Smooth muscle cell of the brain vasculature (primary cell): ENCODE measurements around the gene NFKB1.
"Not testable (repeated sequence)": the region's sequence is repeated elsewhere in the genome, so short reads cannot be mapped to it uniquely, and the experiment has no call there.

Source experiments
- DNase-seq: peaks from one replicate; pipeline ENCODE4 v3.0.0-alpha.2; 2012; ENCODE audit warnings: low read depth, low spot score

The NFKB1 gene

DNA sequence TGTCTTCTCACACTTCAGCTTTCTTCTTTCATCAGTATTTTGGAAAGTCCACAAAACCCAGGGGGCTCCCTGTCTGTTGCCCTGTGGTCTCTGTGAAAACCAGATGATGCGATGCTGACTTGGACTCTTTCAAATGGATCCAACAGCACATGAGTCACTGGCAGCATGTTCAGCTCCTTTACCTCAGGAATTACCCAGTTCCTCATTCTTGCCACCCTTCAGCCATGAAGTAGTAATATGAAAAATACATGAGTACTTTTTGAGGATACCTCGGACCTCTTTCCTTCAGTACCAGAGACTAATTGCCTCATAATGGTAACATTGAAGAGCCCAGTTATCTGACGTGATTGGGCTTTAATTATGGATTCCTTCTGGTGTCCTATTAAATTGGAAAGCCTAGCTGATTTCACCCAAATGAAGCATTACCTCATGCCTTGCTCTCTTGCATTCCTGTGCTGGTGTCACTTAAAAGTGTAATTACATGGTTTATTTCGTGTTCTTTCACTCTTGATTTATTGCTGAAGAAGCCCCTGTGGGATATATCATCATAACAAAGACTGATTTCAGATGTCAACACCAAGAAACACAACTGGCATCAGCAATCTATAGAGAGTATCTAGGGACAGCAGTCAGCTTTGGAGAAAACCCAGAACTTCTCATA lies 63.4 kb downstream of the NFKB1 start:
- DNase-seq, result no peak

GRCh38 chr4:102565696-102566095 lies 64.5 kb downstream of the NFKB1 start:
- DNase-seq, result no peak

DNA sequence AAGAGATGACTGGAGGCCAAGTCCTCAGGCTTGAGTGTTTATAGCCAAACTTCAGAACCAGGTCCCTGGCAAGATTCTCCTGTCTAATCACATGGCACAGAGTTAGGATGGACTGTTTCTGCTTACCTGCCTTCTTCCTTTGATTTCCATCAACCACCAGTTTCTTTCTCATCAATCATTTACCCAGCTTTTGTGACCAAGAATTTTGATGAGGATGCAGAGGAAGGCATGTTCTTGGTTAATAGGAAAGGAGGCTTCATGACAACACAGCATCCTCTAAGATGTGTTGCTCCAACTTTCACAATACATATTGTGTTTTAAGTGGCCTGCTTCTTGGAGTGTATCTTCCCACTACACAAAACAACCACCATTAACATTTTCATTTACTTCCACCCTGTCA lies 65.3 kb downstream of the NFKB1 start:
- no peak for DNase-seq

DNA sequence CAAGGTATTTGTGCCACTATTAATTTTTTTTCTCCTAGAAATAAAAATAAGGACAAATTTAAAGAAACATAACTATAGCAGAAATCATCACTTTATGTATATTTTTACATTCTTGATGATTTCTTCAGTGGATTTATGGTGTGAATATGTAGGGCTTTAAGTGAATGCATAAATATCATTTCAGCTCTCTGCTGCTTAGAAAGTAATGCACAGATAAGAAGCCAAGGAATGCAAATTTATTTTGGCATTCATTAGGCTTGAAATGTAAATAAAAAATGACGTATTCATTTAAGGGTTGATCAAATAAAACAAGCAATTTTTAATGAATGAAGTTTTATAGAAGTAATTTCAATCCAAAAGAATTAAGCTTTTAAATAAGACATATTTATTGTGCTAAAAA lies 66.3 kb downstream of the NFKB1 start:
- no peak for DNase-seq

GRCh38 chr4:102569200-102569599 lies 68.0 kb downstream of the NFKB1 start:
- DNase-seq, result no peak

GRCh38 chr4:102570211-102570610 lies 69.1 kb downstream of the NFKB1 start:
- not testable (repeated sequence) for DNase-seq

- no peak for DNase-seq
Measured at GRCh38 chr4:102572452-102572851, 71.3 kb downstream of the NFKB1 start.

GRCh38 chr4:102574317-102574716 lies 73.2 kb downstream of the NFKB1 start:
- DNase-seq, result peak; percentile 47

GRCh38 chr4:102575369-102576129 lies 74.4 kb downstream of the NFKB1 start:
- no peak for DNase-seq

DNA sequence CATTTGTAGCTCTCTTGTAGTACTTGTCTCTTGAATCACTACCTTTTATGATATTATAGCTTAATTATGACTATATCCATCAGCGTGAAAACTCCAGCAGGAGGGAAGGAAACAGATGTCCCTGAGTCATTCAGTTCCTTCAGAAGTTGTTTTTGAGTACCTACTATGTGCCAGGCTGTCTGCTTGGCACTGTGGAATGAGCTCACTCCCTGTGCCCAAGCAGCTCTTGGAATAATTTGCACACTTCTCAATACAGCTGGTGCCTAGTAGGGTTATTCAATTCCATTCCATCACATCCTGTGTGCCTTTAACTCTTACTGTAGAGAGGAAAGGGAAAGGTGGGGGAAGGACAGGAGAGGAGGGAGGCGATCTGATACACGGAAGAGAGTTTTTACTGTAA lies 77.1 kb downstream of the NFKB1 start:
- DNase-seq, result no peak

GRCh38 chr4:102578819-102579218 lies 77.7 kb downstream of the NFKB1 start:
- no peak for DNase-seq

DNA sequence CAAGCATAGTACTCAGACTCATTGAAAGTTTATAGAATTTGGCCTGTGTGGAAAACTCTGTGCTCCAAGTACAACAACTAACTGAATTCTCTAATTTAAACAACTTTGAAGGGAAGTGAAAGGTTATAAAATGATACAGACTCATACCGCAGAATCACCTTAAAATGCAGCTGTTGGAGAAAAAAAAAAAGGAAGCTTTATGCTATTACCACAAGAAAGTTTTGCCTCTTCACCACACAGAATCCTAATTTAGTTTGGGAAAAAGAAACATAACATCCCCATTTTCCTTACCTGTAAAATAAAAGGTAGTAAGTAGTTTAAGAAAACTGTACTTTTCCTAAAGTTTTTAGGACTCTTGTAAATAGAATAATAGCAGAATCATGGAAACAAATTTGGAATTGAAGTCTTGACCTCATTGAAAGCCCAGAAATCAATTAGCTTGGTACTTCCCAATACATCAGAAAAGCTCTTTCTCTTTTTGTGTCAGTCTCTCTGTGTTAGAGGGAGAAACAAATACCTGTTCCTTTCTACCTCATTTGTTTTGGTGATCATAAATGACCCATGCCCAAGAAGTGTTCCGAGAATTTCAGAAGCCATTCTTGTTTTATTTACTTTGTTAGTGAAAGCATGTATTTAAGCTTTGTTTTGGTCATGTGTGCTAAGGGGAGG lies 78.8 kb downstream of the NFKB1 start:
- DNase-seq, result no peak

DNA sequence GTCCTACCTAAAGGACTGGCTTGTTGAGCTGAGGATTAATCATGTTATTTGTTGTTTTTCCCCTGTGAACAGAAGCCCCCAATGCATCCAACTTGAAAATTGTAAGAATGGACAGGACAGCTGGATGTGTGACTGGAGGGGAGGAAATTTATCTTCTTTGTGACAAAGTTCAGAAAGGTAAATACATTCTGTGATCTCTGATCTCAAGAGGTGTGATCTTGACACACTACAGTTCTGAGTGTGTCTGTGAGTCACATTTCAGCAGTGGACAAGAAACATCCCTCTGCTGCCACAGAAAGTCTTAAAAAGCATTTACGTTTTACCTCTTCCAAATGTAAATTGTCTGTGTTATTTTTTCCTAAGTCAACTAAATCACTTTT lies 79.3 kb downstream of the NFKB1 start:
- DNase-seq, result no peak

GRCh38 chr4:102584091-102584490 lies 82.9 kb downstream of the NFKB1 start:
- DNase-seq, result no peak

- no peak for DNase-seq
Measured at GRCh38 chr4:102585329-102585728, 84.2 kb downstream of the NFKB1 start.

- no peak for DNase-seq
Measured at GRCh38 chr4:102586002-102586643, 85.0 kb downstream of the NFKB1 start.

DNA sequence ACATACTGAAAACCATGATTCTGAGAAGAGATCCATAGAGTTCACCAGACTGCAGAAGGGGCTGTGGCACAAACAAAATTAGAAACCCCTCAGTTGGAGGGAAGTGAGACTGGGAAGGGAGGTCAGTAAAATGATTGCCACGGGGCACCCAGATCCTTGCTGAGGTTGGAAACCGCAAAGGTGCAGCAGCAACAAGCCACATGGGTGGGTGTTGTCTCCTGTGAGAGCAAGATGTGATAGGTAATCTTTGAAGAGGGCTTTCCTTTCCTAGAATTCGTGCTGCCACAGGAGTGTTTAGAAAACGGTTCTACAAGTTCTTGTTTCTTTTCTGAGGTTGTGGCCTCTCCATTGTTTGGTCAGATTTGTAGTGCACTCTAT lies 85.5 kb downstream of the NFKB1 start:
- DNase-seq, result no peak

- DNase-seq, result no peak
Measured at GRCh38 chr4:102589743-102590142, 88.6 kb downstream of the NFKB1 start.

DNA sequence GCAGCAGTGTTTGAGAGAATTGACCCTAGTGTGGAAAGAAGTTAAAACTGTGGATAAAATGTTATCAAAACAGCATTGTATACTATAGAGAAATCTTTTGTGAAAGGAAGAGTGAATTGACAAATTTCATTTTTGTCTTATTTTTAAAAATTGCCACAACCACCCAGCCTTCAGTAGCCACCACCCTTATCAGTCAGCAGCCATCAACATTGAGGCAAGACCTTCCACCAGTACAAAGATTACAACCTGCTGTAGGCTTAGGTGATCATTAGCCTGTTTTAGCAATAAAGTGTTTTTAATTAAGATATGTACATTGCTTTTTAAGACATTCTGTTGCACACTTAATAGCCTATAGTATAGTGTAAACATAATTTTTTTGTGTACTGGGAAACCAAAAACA lies 91.1 kb downstream of the NFKB1 start:
- DNase-seq, result no peak

DNA sequence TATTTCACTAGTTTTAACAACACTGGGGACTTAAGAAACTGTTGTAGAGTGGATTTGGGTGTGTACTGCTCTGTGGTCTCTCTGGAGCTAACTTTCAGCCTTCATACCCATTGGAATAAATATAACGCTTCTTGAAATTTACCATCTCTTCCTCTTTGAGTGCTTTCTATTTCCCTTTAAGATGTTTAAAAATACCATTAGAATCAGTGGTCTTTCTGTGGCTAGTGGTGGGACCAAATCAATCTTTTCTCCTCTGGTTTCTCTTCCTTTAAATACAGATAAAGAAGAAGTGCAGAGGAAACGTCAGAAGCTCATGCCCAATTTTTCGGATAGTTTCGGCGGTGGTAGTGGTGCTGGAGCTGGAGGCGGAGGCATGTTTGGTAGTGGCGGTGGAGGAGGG lies 92.0 kb downstream of the NFKB1 start:
- DNase-seq, result no peak

DNA sequence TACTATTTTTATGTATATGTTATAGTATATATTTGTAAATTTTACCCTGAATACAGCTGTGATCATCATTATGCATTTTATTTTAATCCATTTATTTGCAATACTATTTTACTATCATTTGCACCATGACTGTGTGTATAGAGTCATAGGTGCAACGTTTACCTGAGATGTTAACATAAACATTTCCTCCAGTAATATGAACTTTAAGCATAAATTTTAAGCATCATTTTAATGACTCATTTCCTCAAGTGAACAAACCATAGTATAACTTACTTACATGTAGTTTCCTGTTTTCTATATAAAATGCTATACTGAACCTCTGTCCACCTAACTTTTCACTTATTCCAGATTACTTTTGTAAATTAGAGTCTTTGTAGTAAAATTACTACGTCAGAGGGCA lies 92.8 kb downstream of the NFKB1 start:
- no peak for DNase-seq

- no peak for DNase-seq
Measured at GRCh38 chr4:102596532-102596931, 95.4 kb downstream of the NFKB1 start.
